Upper lobe of left lung (tissue), 4 donors: ENCODE data around the gene LRRC1.

Source experiments
- CTCF ChIP-seq, 6 experiments: fragments of 450-650 bp in 4 of 6; fragments of 200-600 bp in 2 of 6; sonication (generic) in 2 of 6; IDR thresholded peaks; one replicate each; pipeline ENCODE4 v1.5.1; 2016 to 2019; ENCODE audit warnings: antibody characterized with exemption in 6 of 6
- EP300 ChIP-seq, 4 donors: sonication (generic); formaldehyde crosslinking; IDR thresholded peaks; one replicate each; pipeline ENCODE4 v1.5.1; 2017; ENCODE audit warnings: antibody characterized with exemption in 4 of 4, control low read depth in 2 of 4
- POLR2A ChIP-seq, 4 donors: fragments of 450-650 bp; IDR thresholded peaks; one replicate each; pipeline ENCODE4 v1.5.1; 2016 to 2017; ENCODE audit warnings: antibody characterized with exemption in 4 of 4, mild to moderate bottlenecking in 2 of 4
- POLR2AphosphoS5 ChIP-seq, 2 donors: sonication (generic); formaldehyde crosslinking; IDR thresholded peaks; one replicate each; pipeline ENCODE4 v1.5.1; 2017; ENCODE audit warnings: antibody characterized with exemption in 2 of 2

GRCh38 chr6:53877151-53877550, 82.3 kb downstream of the LRRC1 start:
- no peak for TF ChIP-seq CTCF (IDR thresholded peaks at IDR 0.05)
- TF ChIP-seq POLR2A (IDR thresholded peaks at IDR 0.05), result no peak
- TF ChIP-seq POLR2AphosphoS5 (IDR thresholded peaks at IDR 0.05), result no peak
- no peak for TF ChIP-seq EP300 (IDR thresholded peaks at IDR 0.05)
